GM21526 (cell line): Measurements from ENCODE around the gene COMP.
"Not testable (repeated sequence)": the region's sequence is repeated elsewhere in the genome, so short reads cannot be mapped to it uniquely, and the experiment has no call there.

ENCODE experiments used
- ATAC-seq: cut with Tn5 transposase; IDR thresholded peaks from one replicate; pipeline ENCODE4 v1.9.1; 2021; ENCODE audit warnings: moderate library complexity; ENCODE audit not compliant: unreplicated experiment, low FRiP score

Gene COMP

DNA sequence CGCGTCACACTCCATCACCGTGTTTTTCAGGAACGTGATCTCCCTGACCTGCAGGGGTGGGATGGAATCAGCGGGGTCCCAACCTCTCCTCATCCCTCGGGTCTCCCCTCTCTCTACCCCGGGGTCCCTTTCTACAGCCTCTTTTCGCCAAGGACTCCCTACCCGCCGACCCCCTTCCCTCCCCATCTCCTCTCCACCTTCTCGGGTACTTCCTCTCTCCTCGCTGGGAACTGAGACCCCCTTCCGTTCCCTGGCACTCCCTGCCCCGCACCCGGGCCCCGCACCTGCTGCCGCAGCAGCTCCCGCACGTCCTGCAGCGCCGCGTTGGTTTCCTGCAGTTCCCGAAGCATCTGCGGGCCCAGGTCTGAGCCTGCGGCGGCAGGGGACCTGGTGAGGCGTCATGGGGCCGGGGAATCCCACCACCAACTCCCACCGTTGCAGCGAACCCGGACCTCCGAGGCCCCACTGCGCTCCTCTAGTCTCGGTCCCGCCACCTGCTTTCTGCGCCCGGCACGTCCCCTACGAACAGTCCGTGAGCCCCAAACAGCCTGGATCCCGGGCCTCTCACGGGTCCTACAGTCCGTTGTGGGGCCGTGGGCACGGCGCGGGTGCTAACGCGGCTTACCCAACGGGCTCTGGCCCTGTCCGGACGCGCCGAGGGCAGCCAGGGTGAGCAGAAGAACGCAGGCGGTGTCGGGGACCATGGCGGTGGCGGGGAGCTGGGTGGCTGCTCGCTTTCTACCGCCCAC, at the start of gene COMP:
COMP (minus strand) TSS at position 740 of the 749 bp plus-strand sequence; CDS start at position 704, 36 bp downstream.
- ATAC-seq, result no peak

DNA sequence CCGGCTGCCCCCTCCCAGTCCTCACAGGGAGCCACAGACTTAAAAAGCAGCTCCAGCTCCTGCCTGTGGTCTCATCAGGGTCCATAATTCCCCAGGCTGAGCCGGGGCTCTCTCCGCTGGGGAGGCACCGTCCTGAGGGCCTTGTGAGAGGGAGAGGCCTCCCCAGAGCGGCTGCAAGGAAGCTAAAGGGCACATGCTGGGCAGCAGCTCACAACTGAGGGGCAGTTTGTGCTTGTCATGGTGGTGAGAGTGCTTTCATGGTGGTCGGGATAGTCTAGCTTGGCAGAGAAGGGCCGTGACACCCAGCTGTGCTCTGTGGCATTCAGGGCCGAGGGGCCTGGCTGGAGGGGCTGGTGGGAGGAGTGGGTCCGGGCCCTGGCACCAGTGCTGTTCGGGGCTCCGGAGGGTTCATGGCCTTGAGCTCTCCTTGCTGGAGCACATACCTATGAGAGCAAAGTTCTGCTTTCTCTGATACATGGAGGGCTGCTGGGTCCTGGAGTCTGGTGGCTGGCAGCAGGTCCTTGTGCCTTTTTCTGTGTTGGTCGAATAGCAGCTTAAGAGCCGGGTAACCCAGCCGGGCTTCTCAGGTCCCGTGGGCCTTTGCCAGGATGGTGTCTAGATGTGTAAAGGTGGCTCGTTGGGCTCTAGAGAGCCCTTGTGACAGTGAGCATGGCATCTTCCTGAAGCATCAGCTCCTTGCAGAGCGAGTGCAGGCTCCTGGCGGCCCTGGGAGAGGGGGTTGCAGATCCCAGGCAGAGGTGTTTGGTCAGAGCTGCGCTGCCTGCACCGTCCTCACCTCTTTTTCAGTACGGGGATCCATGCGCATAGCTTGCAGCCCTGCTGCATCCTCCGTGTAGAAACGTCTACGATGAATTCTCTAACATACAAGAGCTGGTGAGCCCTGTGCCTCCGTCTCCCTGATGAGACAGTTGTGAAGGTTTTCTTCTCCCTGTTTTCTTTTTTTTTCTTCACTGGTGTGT, 49.5 kb upstream of the COMP start:
- no peak for ATAC-seq

DNA sequence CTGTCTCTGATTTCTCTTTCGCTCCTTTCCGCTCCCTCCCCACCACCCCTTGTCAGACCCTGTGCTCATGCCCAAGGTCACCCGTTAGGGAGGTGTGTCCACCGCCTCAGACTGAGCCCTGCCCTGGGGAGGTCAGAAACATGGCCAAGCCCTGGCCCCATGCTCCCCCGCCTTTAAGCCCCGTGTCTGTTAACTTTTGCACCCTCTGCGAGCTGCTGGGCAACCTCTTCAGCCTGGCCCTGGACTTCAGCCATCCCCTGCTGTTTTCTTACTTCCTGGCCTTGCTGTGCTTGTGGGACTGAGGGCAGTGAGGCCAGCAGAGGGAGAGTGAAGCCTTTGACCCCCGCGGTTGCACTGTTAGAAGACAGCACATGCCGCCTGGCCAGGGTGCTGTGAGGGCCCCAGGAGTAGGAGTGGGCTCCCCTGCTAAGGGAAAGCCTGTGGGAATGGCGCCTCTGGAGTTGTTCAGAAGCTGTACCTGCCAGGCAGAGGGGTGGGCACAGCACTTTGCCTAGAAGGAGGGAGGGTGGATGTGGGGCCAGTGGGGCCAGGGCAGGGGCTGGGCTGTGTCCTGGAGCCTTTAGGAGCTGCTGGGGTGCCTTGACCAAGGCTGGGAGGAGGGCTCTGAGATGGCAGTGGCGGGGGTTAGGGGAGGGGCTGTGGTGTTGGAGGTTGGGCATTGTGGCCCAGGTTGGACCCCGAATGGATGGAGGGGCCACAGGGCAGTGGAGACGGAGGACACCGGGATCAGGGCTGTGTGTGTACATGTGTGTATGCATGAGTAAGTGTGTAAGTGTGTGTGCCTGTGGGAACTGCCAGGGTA, 48.6 kb upstream of the COMP start:
- no peak for ATAC-seq

GRCh38 chr19:18834644-18834984, 43.5 kb upstream of the COMP start:
- no peak for ATAC-seq

DNA sequence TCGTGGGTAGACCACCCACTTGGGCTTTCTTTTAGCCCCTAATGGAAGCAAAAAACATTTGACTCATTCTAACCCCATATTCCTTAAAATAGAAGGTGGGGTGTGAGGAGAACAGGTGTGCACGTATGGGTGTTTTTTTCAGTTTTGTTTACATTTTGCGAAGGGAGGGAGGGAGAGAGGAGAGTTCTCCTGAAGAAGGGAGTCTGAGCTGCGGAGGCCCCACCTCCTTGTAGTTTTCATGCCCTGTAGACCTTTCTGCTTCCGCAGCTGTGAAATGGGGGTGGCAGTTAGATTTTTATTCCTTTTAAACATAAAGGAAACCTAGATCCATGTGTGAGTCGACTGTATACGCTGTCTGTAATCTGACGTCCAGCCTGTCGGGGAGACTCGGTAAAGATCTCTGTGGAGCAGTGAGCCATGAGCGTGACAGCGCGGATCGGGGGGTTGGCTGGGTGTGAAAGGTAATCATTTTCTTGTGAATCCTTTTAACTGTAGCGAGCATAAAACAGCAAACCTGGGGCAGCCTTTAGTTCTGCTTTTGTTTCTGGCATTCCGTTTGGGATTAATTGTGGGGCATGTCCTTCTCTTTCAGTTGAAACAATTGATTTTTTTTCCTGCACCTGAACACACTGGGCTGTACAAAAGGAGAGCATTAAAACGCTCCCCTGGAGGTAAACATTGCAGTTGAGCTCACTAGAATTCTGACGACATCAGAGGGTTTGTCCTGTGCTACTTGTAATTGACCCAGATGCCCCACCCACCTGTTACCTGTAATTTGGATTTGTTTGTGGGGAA, 42.9 kb upstream of the COMP start:
- no peak for ATAC-seq

DNA sequence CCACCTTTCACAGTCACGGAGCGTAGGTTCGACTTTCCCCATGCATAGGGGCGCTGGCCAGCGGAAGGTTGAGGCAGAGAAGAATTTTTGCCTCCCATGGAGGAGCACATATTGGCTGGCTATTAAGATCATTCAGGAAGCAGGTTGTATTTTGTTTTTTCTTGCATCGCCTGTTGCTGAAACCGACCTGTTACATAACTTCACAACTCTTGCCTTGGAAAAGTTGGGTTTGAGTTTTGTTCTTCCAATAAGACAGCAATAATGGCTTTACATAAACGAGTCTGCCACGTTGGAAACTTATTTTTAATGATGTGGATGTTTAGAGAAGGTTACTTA, 42.0 kb upstream of the COMP start:
- ATAC-seq, result peak; percentile 2

DNA sequence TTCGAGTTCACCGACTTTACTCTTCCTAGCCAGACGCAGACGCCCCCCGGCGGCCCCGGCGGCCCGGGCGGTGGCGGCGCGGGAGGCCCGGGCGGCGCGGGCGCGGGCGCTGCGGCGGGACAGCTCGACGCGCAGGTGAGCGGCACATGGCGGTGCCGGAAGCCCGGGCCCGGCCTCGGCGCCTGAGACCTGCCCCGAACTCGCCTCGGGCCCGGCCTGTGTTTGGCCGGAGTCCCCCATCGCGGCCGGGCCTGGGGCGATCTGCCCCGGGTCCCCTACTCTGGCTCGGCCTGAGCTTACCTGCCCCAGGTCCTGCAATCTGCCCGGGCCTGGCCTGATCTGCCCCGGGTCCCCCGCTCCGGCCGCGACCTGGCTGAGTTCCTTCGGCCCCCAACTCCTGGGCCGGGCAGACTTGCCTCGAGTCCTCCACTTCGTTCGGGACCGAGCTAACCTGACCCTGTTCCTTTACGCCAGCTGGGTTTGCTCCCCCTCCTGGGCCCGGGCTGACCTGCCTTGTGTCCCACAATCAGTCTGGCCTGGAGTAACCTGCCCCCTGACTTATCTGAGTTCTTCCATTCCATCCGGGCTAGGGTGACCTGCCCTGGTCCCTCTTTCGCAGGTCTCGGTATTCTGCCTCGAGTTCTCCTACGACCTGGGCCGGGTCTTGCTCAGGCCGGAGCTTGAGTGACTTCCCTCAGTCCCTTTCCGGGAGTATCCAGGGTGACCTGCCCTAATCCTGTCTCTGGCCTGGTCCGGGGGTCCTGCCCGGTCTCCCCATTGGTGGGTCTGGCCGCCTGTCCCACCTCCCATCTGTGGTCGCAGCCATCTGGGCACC, 41.4 kb upstream of the COMP start:
- peak; percentile 24 for ATAC-seq

- peak; percentile 54 for ATAC-seq
Observed at GRCh38 chr19:18831524-18832305, 40.6 kb upstream of the COMP start, which contains the start of gene UPF1. UPF1 (plus strand) TSS chr19:18831959; CDS start chr19:18832210, 251 bp downstream.

GRCh38 chr19:18830488-18830887, 39.4 kb upstream of the COMP start:
- no peak for ATAC-seq

DNA sequence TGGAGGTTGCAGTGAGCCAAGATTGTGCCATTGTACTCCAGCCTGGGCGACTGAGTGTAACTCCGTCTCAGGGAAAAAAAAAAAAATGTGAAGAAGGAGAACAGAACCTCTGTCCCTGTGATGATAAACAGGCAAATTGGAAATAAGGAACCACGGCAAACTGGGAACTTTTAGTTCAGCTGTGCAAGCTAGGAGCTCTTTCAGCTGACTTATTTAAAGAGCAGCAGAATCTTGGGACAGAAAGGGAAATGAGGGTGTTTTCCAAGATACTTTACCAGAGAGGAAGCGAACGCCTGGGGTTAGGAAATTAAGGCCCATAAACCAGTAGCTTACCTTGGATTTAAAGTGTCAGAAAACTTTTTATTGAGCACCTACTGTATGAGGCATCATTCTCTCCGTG, 37.7 kb upstream of the COMP start:
- ATAC-seq, result no peak

GRCh38 chr19:18817574-18817973, 26.5 kb upstream of the COMP start:
- ATAC-seq, result no peak

DNA sequence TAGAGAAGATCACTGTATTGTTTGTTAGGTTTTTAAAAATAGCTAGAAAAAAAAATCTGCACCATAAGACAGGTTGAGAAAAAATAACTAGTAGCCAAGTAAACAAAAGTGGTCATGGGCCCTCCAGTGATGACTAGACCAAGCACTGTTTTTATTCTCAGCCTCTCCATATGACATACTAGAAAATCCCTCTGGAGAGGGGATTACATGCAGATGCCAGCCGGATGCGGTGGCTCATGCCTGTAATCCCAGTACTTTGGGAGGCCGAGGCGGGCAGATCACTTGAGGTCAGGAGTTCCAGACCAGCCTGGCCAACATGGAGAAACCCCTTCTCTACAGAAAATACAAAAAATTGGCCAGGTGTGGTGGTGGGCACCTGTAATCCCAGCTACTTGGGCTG, 25.5 kb upstream of the COMP start:
- ATAC-seq, result not testable (repeated sequence)

- no peak for ATAC-seq
Observed at GRCh38 chr19:18815673-18816072, 24.6 kb upstream of the COMP start.

GRCh38 chr19:18814063-18814462, 23.0 kb upstream of the COMP start:
- no peak for ATAC-seq

DNA sequence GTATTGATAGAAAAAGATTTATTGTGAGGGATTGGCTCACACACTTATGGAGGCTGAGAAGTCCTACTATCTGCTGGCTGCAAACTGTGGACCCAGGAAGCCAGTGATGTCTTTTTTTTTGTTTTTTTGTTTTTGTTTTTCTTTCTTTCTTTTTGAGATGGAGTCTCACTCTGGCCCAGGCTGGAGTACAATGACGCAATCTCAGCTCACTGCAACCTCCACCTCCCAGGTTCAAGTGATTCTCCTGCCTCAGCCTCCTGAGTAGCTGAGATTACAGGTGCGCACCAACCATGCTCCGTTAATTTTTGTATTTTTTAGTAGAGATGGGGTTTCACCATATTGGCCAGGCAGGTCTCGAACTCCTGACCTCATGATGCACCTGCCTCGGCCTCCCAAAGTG, 20.5 kb upstream of the COMP start:
- not testable (repeated sequence) for ATAC-seq

GRCh38 chr19:18809149-18809868, 18.2 kb upstream of the COMP start:
- ATAC-seq, result no peak

DNA sequence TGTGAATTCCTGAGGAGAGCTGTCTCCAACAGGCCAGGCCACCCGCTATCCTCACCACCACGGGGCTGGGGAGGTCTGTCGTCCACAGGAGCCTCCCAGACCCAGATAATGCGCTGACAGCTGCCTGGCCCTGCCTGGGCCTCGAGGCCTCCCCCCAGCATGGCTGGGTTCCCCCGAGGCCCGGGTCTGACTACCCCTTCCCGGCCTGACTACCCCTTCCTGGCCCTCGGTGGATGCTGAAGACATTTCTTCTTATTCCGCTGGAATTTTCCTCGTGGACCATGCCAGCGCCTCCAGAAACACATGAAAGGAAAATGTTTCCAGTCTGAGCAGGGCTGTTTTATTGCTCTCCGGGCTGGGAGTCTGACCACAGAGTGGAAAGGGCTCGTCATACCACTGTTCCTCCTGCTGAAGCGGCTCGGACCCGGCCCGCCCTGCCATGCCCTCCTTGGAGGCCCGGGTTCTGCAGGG, 16.8 kb upstream of the COMP start:
- no peak for ATAC-seq

DNA sequence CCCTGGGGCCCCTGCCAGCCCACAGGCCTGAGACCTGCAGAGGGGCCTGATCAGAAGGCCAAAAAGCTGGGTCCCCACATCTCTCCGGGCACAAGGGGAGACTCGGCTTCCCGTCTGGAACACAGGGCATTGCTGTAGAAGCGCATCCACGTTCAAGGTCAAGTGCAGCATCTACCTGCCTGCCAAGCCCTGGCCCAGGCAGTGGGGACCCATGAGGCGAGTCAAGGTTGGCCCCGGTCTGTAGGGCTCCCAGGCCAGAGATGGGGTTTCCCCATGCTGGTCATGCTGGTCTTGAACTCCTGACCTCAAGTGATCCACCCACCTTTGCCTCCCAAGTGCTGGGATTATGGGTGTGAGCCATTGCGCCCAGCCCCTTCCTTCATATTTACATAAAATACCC, 13.5 kb upstream of the COMP start:
- ATAC-seq, result no peak
